Germinal center (tissue), 1 donor: ENCODE measurements around the gene TBC1D10A.

ENCODE experiments used
- DNase-seq: peaks from one replicate; pipeline ENCODE4 v3.0.0; 2012; ENCODE audit warnings: mixed read lengths, low spot score

The TBC1D10A gene

DNA sequence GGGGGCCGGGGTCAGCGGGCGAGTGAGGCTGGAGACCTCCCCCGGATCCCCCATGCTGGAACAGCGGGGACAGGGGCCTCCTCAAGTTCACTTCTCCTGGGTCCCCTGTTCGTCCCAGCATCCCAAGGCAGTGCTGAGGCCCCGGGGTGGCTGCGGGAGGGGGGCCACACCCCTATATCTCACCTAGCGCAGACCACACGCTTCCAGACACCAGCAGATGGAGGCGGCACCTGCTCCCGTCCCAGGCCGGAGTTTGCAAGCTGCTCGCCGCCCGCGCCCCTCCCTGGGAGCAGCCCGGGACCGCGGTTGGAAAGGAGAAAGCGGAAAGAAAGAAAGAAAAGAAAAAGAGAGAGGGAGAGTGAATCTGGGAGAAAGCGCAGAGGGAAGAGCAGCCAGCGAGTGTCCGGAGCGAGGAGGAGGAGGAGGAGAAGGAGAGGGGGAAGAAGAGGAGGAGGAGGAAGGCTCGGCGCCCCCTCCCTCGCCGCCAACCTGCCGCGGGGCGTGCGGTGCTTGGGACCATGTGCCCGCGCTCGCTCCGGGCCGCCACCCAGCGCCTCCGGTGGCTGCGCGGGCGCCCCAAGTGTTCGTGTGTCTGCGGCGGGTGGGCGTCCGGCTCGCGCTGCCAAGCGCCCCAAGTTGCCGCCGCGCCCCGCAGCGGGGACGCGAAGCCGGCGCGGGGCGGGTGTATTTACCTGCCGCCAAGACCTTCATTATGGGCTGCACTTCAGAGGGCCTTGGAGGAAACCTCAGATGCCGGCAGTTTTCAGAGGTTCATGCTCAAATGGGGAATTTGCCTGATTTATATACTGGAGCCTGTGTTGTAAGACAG lies 80.5 kb downstream of the TBC1D10A start, which contains the start of gene LIF:
Gene LIF (minus strand): TSS at position 775 of the 829 bp plus-strand sequence. CDS start 64 bp downstream, at position 711.
- peak; percentile 40 for DNase-seq

DNA sequence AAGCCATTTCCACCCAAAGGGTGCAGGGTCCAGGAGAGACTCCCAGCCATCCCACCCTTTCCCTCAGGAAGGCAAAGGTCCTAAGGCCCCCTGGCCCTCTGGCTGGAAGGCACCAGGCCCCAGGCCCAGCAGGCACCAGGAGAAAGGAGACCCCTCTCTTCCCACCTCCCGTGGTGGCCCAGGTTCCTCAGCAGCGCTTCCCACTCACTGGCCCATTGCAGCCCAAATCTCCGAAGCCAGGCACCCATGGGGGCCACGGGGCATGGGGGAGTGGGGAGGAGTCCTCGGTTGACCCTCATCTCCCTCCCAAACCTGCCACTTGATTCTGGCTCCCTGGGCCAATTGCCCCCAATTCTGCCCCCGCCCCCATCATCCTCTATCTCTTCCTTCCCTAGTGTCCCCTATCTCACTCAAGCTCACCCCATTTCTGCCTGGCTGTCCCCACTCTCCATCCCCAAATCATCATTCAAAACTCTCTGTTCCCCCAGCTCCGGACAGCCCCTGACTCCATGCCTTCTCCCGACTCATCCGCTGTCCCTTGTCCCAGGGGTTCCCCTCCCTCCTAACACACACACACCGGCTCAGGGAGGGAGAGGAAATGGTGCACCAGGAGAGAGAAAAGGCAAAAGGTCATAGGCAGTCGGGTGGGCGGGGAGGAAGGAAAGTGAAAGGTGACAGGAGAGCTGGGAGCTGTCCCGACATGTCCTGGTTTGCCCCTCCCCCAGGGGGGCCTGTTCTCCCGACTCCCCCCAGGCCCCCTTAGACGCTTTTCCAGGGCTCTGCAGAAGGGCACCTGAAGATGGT lies 81.4 kb downstream of the TBC1D10A start:
- no peak for DNase-seq

DNA sequence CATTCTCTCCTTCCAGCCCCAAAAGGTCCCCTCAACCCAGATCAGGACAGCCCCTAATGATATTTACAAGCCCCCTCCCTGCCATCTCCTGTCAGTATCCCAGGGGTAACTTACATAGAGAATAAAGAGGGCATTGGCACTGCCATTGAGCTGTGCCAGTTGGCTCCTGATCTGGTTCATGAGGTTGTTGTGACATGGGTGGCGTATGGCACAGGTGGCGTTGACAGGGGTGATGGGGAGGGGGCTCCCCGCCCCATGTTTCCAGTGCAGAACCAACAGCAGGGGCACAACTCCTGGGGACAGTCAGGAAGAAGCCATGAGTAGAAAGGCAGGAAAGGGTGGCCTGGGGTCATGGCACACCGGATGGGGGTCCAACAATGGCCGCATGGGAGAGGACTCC lies 82.1 kb downstream of the TBC1D10A start:
- DNase-seq = no peak

GRCh38 chr22:30244066-30244465 lies 82.7 kb downstream of the TBC1D10A start:
- DNase-seq = no peak

DNA sequence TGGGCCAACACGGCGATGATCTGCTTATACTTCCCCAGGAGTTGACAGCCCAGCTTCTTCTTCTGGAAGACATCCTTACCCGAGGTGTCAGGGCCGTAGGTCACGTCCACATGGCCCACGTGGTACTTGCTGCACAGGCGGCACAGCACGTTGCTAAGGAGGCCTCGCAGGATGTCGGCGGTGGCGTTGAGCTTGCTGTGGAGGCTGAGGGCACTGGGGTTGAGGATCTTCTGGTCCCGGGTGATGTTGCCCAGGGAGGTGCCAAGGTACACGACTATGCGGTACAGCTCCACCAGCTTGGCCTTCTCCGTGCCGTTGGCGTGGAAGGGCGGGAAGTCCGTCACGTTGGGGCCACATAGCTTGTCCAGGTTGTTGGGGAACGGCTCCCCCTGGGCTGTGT lies 83.1 kb downstream of the TBC1D10A start:
- DNase-seq = no peak
